ENCODE data around the gene SCNM1. TPM values are rescaled to one million over a fixed set of nuclear protein-coding genes. Genes with fewer than 3 reads are reported as not detected.

SCNM1 gene, protein sequence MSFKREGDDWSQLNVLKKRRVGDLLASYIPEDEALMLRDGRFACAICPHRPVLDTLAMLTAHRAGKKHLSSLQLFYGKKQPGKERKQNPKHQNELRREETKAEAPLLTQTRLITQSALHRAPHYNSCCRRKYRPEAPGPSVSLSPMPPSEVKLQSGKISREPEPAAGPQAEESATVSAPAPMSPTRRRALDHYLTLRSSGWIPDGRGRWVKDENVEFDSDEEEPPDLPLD
- 10 to 100 TPM; 25.1 to 39.5 TPM for total RNA-seq

DNA sequence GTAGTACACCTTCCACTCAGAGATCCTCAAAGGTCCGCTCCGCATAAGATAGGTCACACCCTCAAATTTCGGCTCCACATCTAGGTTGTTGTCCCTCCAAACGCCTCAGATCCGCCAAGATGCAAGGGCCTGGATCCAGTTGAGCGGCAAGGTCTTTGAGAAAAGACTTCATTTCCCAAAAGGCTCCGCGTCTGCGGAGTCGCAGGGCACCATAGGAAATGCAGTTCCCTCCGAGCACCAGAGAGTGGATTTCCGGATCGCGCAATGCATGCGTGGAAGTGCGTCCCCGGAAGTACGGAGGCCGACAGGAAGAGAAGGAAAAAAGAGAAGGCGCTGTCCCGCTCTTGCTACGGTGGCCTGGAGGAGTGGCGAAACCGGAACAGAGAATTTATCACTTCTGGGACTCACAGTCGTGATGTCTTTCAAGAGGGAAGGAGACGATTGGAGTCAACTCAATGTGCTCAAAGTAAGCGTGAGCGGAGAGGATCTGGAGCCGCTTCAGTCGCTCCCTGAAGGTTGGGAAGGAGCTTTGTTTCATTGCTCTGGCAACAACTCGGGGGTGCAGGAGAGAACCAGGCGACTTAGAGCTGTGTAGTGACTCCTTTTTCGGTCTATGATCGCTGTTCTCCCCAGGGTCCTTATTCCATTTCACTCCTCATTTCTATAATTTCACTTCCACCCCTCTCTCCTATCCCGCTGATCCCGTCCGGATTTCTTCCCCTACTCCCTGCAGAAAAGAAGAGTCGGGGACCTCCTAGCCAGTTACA is at the start of gene SCNM1, which contains the start of gene LYSMD1:
Gene SCNM1, plus strand, starts transcription at position 407 of the 767 bp plus-strand sequence. Its CDS starts 9 bp downstream, at position 416.
Gene LYSMD1, minus strand, starts transcription at position 165 of the 767 bp plus-strand sequence. CDS start 644 bp downstream, outside the sequence.
- Histone ChIP-seq H3K36me3 (peaks cover 0 to 4% of the 10 kb centered on the region in 2 donors), H3K4me1 (replicated peaks) (peaks cover 6% of the 10 kb centered on the region), H3K27me3 (replicated peaks; ENCODE audit: insufficient read depth) (no peaks in the 10 kb centered on the region), H3K27ac (peak within 1 kb of the TSS; percentile 86 to 90), H3K4me3 (peak within 1 kb of the TSS; percentile 65 to 82), H3K9me3 (no peaks in the 10 kb centered on the region)
- TF ChIP-seq, protein P1, sequence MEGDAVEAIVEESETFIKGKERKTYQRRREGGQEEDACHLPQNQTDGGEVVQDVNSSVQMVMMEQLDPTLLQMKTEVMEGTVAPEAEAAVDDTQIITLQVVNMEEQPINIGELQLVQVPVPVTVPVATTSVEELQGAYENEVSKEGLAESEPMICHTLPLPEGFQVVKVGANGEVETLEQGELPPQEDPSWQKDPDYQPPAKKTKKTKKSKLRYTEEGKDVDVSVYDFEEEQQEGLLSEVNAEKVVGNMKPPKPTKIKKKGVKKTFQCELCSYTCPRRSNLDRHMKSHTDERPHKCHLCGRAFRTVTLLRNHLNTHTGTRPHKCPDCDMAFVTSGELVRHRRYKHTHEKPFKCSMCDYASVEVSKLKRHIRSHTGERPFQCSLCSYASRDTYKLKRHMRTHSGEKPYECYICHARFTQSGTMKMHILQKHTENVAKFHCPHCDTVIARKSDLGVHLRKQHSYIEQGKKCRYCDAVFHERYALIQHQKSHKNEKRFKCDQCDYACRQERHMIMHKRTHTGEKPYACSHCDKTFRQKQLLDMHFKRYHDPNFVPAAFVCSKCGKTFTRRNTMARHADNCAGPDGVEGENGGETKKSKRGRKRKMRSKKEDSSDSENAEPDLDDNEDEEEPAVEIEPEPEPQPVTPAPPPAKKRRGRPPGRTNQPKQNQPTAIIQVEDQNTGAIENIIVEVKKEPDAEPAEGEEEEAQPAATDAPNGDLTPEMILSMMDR (IDR thresholded peaks at IDR 0.05) = peak in 3 of 4 experiments; percentile 15 to 66 (median 53)
- TF ChIP-seq POLR2AphosphoS5 (IDR thresholded peaks at IDR 0.05) (peak; percentile 100), POLR2A (IDR thresholded peaks at IDR 0.05) (peak; percentile 33)
- 0% methylated on average over 38 of the region's 38 CpGs for WGBS
- DNase-seq (ENCODE audit: low spot score) = peak; percentile 98
- intact Hi-C loops (cut with DNase I) = no loop called here

DNA sequence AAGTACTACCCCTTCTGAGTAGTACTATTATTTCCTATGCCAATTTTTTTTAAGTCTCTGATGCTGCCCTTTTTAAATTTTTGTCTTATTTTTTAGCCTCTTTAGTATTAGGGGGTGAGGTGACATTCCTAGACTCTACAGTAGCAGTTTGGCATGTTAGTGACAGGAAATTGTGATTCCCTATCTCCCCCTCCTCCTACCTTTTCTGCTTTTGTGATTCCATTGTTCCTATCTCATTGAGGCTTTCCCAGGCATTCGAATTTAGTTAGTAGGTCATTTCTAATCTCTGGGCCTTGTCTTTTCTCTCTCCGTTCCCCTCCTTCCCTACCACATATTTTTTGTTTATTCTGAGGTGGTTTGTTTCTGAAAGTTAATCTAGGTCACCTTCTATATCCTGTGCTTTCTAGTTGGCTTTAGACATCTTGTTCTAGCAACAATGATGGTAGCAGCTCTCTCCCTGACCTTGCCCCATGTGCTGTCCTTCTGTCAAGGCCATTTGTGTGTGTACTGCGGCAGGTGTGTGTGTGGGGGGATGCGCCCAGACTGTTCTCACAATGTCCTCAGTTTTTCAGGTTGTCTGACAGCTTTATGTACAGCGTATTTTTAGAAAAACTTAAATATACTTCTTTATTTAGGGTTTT is 41.1 kb upstream of the SCNM1 start:
- H3K27me3 ChIP-seq (replicated peaks; ENCODE audit: insufficient read depth) = no peaks in the 10 kb centered on the region
- H3K9me3 ChIP-seq = no peaks in the 10 kb centered on the region
- no peak overlapping the region for H3K4me3 ChIP-seq
- H3K27ac ChIP-seq = no peak overlapping the region
- no peak for TF ChIP-seq POLR2AphosphoS5 (IDR thresholded peaks at IDR 0.05)
- TF ChIP-seq POLR2A (IDR thresholded peaks at IDR 0.05) = no peak
- TF ChIP-seq, protein P1 (IDR thresholded peaks at IDR 0.05) = no peak
- H3K36me3 ChIP-seq = no peaks in the 10 kb centered on the region
- WGBS = 85% methylated on average over 5 of the region's 5 CpGs
- no peaks in the 10 kb centered on the region for H3K4me1 ChIP-seq (replicated peaks)
- no peak for DNase-seq (ENCODE audit: low spot score)
- intact Hi-C loops (cut with DNase I) = no loop called here

DNA sequence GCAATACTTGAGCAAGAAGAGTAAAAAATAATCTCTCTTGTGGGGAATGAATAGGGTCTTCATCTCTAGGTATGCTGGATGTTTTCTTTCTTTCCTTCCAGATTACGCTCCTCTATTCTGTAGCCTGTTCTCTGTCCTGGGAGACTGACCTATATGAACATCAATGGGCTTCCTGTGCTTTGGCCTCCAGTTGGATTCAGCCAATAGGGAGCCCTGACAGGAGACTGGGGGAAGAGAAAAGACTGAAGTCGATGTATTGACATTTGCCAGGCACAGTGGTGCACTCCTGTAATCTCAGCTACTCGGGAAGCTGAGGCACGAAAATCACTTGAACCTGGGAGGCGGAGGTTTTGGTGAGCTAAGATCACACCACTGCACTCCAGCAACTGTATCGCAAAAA is 37.1 kb upstream of the SCNM1 start:
- Histone ChIP-seq H3K27me3 (replicated peaks; ENCODE audit: insufficient read depth) (no peaks in the 10 kb centered on the region), H3K27ac (no peak overlapping the region), H3K36me3 (no peaks in the 10 kb centered on the region), H3K4me1 (replicated peaks) (no peaks in the 10 kb centered on the region), H3K4me3 (no peak overlapping the region), H3K9me3 (no peaks in the 10 kb centered on the region)
- DNase-seq (ENCODE audit: low spot score) = no peak
- 87% methylated on average over 6 of the region's 6 CpGs for WGBS
- TF ChIP-seq POLR2A (IDR thresholded peaks at IDR 0.05) (no peak), POLR2AphosphoS5 (IDR thresholded peaks at IDR 0.05) (no peak)
- TF ChIP-seq, protein P1 (IDR thresholded peaks at IDR 0.05) = no peak
- intact Hi-C loops (cut with DNase I) = no loop called here

DNA sequence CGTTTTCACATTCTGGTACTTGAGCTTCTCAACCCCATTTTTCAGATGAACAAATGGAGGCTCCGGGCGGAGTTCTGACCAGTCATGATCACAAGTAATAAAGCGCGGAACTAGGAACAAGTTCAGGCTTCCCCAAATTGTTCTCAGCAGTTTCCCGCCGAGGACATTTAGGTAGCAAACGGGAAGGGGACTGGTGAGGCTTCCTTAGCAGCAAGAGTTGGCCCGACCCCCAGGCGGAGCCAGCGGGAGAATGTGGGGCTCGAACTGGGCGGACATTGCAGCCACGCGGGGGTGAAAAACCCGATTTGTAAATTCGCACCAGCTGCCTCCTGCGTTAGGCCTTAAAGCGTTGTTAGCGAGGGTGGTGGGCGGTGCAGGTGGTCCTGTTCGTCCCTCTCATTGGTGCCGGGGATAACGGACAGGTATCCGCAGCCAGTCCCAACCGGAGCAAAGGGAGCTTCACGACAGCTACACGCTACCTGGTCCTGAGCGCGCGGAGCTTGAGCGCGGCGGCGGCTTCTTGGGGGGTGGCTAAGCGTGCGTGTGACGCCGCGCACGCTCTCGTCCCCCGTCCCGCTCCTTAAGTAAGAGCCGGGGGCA is 34.9 kb upstream of the SCNM1 start:
- Histone ChIP-seq H3K36me3 (no peaks in the 10 kb centered on the region), H3K27me3 (replicated peaks; ENCODE audit: insufficient read depth) (no peaks in the 10 kb centered on the region), H3K27ac (peak overlapping the region in 1 of 2 donors; percentile 53), H3K9me3 (no peaks in the 10 kb centered on the region), H3K4me3 (peak overlapping the region; percentile 21 to 33), H3K4me1 (replicated peaks) (no peaks in the 10 kb centered on the region)
- TF ChIP-seq, protein P1 (IDR thresholded peaks at IDR 0.05) = no peak
- TF ChIP-seq POLR2A (IDR thresholded peaks at IDR 0.05) = peak; percentile 33
- TF ChIP-seq POLR2AphosphoS5 (IDR thresholded peaks at IDR 0.05) = peak; percentile 74
- peak; percentile 90 for DNase-seq (ENCODE audit: low spot score)
- intact Hi-C loops (cut with DNase I) = no loop called here
- WGBS = 5% methylated on average over 43 of the region's 45 CpGs

Data from prostate gland (tissue), 2 donors.